Activated naive CD4-positive, alpha-beta T cell treated with anti-CD3 and anti-CD28 coated beads, Interleukin-2, amount 10 ng/mL, durations not matched to agents 7 days and 5 days (primary cell): ENCODE data around the gene ITPRIP.

ENCODE experiments used
- CTCF ChIA-PET: fragments of 350-600 bp; sonication (Branson Sonifier 250); formaldehyde crosslinking; loops from one replicate; lab custom pipeline; 2021; ENCODE audit warnings: antibody characterized with exemption; lab: Charles Lee
- DNase-seq: peaks from one replicate; pipeline ENCODE4 v3.0.0-alpha.2; 2020
- H3K27ac Mint-ChIP-seq: one replicate; pipeline ENCODE4 v1.8.0; 2021; ENCODE audit warnings: mild to moderate bottlenecking, moderate library complexity, mixed read lengths
- H3K27me3 Mint-ChIP-seq: one replicate; pipeline ENCODE4 v1.8.0; 2021; ENCODE audit warnings: mild to moderate bottlenecking, mixed read lengths
- H3K36me3 Mint-ChIP-seq: one replicate; pipeline ENCODE4 v1.8.0; 2021; ENCODE audit warnings: mixed read lengths
- H3K4me1 Mint-ChIP-seq: one replicate; pipeline ENCODE4 v1.8.0; 2021; ENCODE audit warnings: mixed read lengths
- H3K4me3 Mint-ChIP-seq: one replicate; pipeline ENCODE4 v1.8.0; 2021; ENCODE audit warnings: mild to moderate bottlenecking, moderate library complexity, mixed read lengths
- H3K9me3 Mint-ChIP-seq: one replicate; pipeline ENCODE4 v1.8.0; 2021; ENCODE audit warnings: mixed read lengths

Gene ITPRIP

GRCh38 chr10:104337985-104338735, at the start of gene ITPRIP:
Gene ITPRIP, minus strand, starts transcription at chr10:104338465. Its CDS starts 22,414 bp downstream, at chr10:104316051.
- no peaks in the 10 kb centered on the region for H3K9me3 Mint-ChIP-seq
- CTCF ChIA-PET = interaction anchor here (0.8 to 7.3 kb wide), 10 partner anchors 9 to 64 kb away, joined by 3 to 52 read pairs (median 6); partner anchors contain the start of gene CFAP58
- peak within 1 kb of the TSS; percentile 82 for H3K4me3 Mint-ChIP-seq
- H3K27ac Mint-ChIP-seq = peak within 1 kb of the TSS; percentile 99
- H3K36me3 Mint-ChIP-seq = peaks cover 21% of the 10 kb centered on the region
- DNase-seq = peak; percentile 80
- peaks cover 15% of the 10 kb centered on the region for H3K27me3 Mint-ChIP-seq
- peaks cover 50% of the 10 kb centered on the region for H3K4me1 Mint-ChIP-seq

- CTCF ChIA-PET = no interaction called here
- Mint-ChIP-seq H3K9me3 (no peaks in the 10 kb centered on the region), H3K4me3 (no peak overlapping the region), H3K27me3 (peaks cover 22% of the 10 kb centered on the region), H3K4me1 (no peaks in the 10 kb centered on the region), H3K27ac (no peak overlapping the region), H3K36me3 (no peaks in the 10 kb centered on the region)
- no peak for DNase-seq
Observed at GRCh38 chr10:104387130-104387888, 49.0 kb upstream of the ITPRIP start.

- Mint-ChIP-seq H3K27me3 (peaks cover 42% of the 10 kb centered on the region), H3K4me3 (no peak overlapping the region), H3K9me3 (no peaks in the 10 kb centered on the region), H3K36me3 (no peaks in the 10 kb centered on the region), H3K27ac (no peak overlapping the region), H3K4me1 (no peaks in the 10 kb centered on the region)
- CTCF ChIA-PET = no interaction called here
- no peak for DNase-seq
Observed at GRCh38 chr10:104380336-104380735, 42.1 kb upstream of the ITPRIP start.

GRCh38 chr10:104376784-104377300, 38.6 kb upstream of the ITPRIP start:
- Mint-ChIP-seq H3K9me3 (no peaks in the 10 kb centered on the region), H3K27ac (no peak overlapping the region), H3K36me3 (no peaks in the 10 kb centered on the region), H3K4me1 (no peaks in the 10 kb centered on the region), H3K27me3 (peaks cover 37% of the 10 kb centered on the region), H3K4me3 (no peak overlapping the region)
- CTCF ChIA-PET = no interaction called here
- no peak for DNase-seq

- H3K4me3 Mint-ChIP-seq = no peak overlapping the region
- no peaks in the 10 kb centered on the region for H3K36me3 Mint-ChIP-seq
- no peak overlapping the region for H3K27ac Mint-ChIP-seq
- peaks cover 29% of the 10 kb centered on the region for H3K27me3 Mint-ChIP-seq
- H3K9me3 Mint-ChIP-seq = no peaks in the 10 kb centered on the region
- CTCF ChIA-PET = interaction anchor here (1.2 kb wide), 1 partner anchor 100 kb away, joined by 6 read pairs; no protein-coding TSS in a partner anchor
- H3K4me1 Mint-ChIP-seq = no peaks in the 10 kb centered on the region
- DNase-seq = no peak
Observed at GRCh38 chr10:104374591-104374990, 36.3 kb upstream of the ITPRIP start.

- Mint-ChIP-seq H3K27ac (no peak overlapping the region), H3K4me3 (no peak overlapping the region), H3K4me1 (no peaks in the 10 kb centered on the region), H3K9me3 (no peaks in the 10 kb centered on the region), H3K36me3 (no peaks in the 10 kb centered on the region), H3K27me3 (peaks cover 22% of the 10 kb centered on the region)
- no peak for DNase-seq
- CTCF ChIA-PET = no interaction called here
Observed at GRCh38 chr10:104371753-104372152, 33.5 kb upstream of the ITPRIP start.

- H3K4me3 Mint-ChIP-seq = no peak overlapping the region
- H3K27me3 Mint-ChIP-seq = peaks cover 18% of the 10 kb centered on the region
- no peak for DNase-seq
- no peaks in the 10 kb centered on the region for H3K4me1 Mint-ChIP-seq
- H3K36me3 Mint-ChIP-seq = no peaks in the 10 kb centered on the region
- CTCF ChIA-PET = interaction anchor here (1.2 kb wide), 1 partner anchor 17 kb away, joined by 3 read pairs; no protein-coding TSS in a partner anchor
- H3K27ac Mint-ChIP-seq = no peak overlapping the region
- no peaks in the 10 kb centered on the region for H3K9me3 Mint-ChIP-seq
Observed at GRCh38 chr10:104368381-104368780, 30.1 kb upstream of the ITPRIP start.

- Mint-ChIP-seq H3K9me3 (no peaks in the 10 kb centered on the region), H3K36me3 (no peaks in the 10 kb centered on the region), H3K27ac (no peak overlapping the region), H3K27me3 (peaks cover 20% of the 10 kb centered on the region), H3K4me1 (no peaks in the 10 kb centered on the region), H3K4me3 (no peak overlapping the region)
- CTCF ChIA-PET = interaction anchor here (1.2 kb wide), 1 partner anchor 17 kb away, joined by 3 read pairs; no protein-coding TSS in a partner anchor
- DNase-seq = no peak
Observed at GRCh38 chr10:104367904-104368303, 29.6 kb upstream of the ITPRIP start.

GRCh38 chr10:104359811-104360210, 21.5 kb upstream of the ITPRIP start:
- DNase-seq = no peak
- CTCF ChIA-PET = no interaction called here
- no peaks in the 10 kb centered on the region for H3K9me3 Mint-ChIP-seq
- H3K27me3 Mint-ChIP-seq = peaks cover 10% of the 10 kb centered on the region
- no peak overlapping the region for H3K4me3 Mint-ChIP-seq
- H3K27ac Mint-ChIP-seq = no peak overlapping the region
- no peaks in the 10 kb centered on the region for H3K36me3 Mint-ChIP-seq
- H3K4me1 Mint-ChIP-seq = no peaks in the 10 kb centered on the region

GRCh38 chr10:104353325-104354048, 15.2 kb upstream of the ITPRIP start, which contains the start of gene CFAP58:
Gene CFAP58, plus strand, starts transcription at chr10:104353833. Its CDS starts 65 bp downstream, at chr10:104353898.
- Mint-ChIP-seq H3K27ac (no peak within 1 kb of the TSS), H3K27me3 (no peaks in the 10 kb centered on the region), H3K4me1 (no peaks in the 10 kb centered on the region), H3K36me3 (no peaks in the 10 kb centered on the region), H3K9me3 (no peaks in the 10 kb centered on the region), H3K4me3 (no peak within 1 kb of the TSS)
- peak; percentile 94 for DNase-seq
- CTCF ChIA-PET = interaction anchor here (0.7 to 11.2 kb wide), 14 partner anchors 12 to 623 kb away, joined by 3 to 265 read pairs (median 4); partner anchors contain the start of gene ITPRIP

GRCh38 chr10:104351919-104352318, 13.7 kb upstream of the ITPRIP start:
- H3K4me1 Mint-ChIP-seq = peaks cover 4% of the 10 kb centered on the region
- H3K27ac Mint-ChIP-seq = no peak overlapping the region
- H3K36me3 Mint-ChIP-seq = peaks cover 2% of the 10 kb centered on the region
- DNase-seq = no peak
- H3K27me3 Mint-ChIP-seq = no peaks in the 10 kb centered on the region
- CTCF ChIA-PET = interaction anchor here (1.0 to 11.2 kb wide), 12 partner anchors 15 to 92 kb away, joined by 3 to 265 read pairs (median 20); partner anchors contain the start of gene ITPRIP
- H3K9me3 Mint-ChIP-seq = no peaks in the 10 kb centered on the region
- H3K4me3 Mint-ChIP-seq = no peak overlapping the region

GRCh38 chr10:104351061-104351702, 12.9 kb upstream of the ITPRIP start:
- CTCF ChIA-PET = interaction anchor here (0.6 to 11.2 kb wide), 17 partner anchors 10 to 123 kb away, joined by 3 to 265 read pairs (median 13); partner anchors contain the start of gene ITPRIP
- no peaks in the 10 kb centered on the region for H3K27me3 Mint-ChIP-seq
- no peaks in the 10 kb centered on the region for H3K9me3 Mint-ChIP-seq
- H3K36me3 Mint-ChIP-seq = peaks cover 2% of the 10 kb centered on the region
- no peak overlapping the region for H3K4me3 Mint-ChIP-seq
- H3K4me1 Mint-ChIP-seq = peaks cover 8% of the 10 kb centered on the region
- DNase-seq = no peak
- H3K27ac Mint-ChIP-seq = no peak overlapping the region

GRCh38 chr10:104350127-104350635, 11.9 kb upstream of the ITPRIP start:
- Mint-ChIP-seq H3K9me3 (peaks cover 8% of the 10 kb centered on the region), H3K27me3 (no peaks in the 10 kb centered on the region), H3K36me3 (peaks cover 8% of the 10 kb centered on the region), H3K4me1 (peaks cover 18% of the 10 kb centered on the region), H3K4me3 (no peak overlapping the region), H3K27ac (no peak overlapping the region)
- CTCF ChIA-PET = interaction anchor here (0.8 to 11.2 kb wide), 15 partner anchors 9 to 227 kb away, joined by 3 to 265 read pairs (median 15); partner anchors contain the start of gene ITPRIP
- no peak for DNase-seq
